ENCODE data around the gene HSPA9.

- TF ChIP-seq TAF1 (IDR thresholded peaks at IDR 0.05; ENCODE audit: borderline replicate concordance, insufficient read depth, low read length): no peak
- no peak for TF ChIP-seq POLR2AphosphoS5 (IDR thresholded peaks at IDR 0.05; ENCODE audit: low read depth, low read length)
- no peak for TF ChIP-seq REST (IDR thresholded peaks at IDR 0.05; ENCODE audit: insufficient read depth in 1 of 2, low read depth in 2 of 2, low read length in 2 of 2)
- TF ChIP-seq SIN3A (IDR thresholded peaks at IDR 0.05; ENCODE audit: borderline replicate concordance, insufficient read depth, low read length): no peak
- no peak for TF ChIP-seq FOXP2 (optimal IDR thresholded peaks at IDR 0.05; ENCODE audit: borderline replicate concordance, extremely low read depth, extremely low read length, insufficient read depth)
Observed at GRCh38 chr5:138528744-138529469, 46.3 kb downstream of the HSPA9 start.
